Measurements from ENCODE around the gene GPA33.

GRCh38 chr1:167033646-167034045, 56.5 kb downstream of the GPA33 start:
- TF ChIP-seq CTCF (IDR thresholded peaks at IDR 0.05; ENCODE audit: poor library complexity) (no peak), EZH2 (IDR thresholded peaks at IDR 0.05; ENCODE audit: borderline replicate concordance) (no peak)
